Upper lobe of left lung (tissue), 6 donors: ENCODE measurements around the gene IFNL2. TPM values are rescaled to one million over a fixed set of nuclear protein-coding genes. Genes with fewer than 3 reads are reported as not detected.

Experiments used
- ATAC-seq, 2 donors: fragments of 200-7000 bp; cut with Tn5 transposase; one replicate each; pipeline ENCODE4 v1.9.1; 2022; ENCODE audit warnings: mild to moderate bottlenecking in 2 of 2, moderate library complexity in 2 of 2; ENCODE audit not compliant: low FRiP score in 2 of 2
- DNase-seq, 2 donors: peaks; one replicate each; pipeline ENCODE4 v3.0.0-alpha.2; 2019 to 2020
- H3K27ac ChIP-seq, 4 donors: fragments of 200-600 bp; sonication (generic); one replicate each; pipeline ENCODE4 v1.5.1; 2016 to 2019
- H3K27me3 ChIP-seq, 4 donors: fragments of 200-600 bp; sonication (generic); one replicate each; pipeline ENCODE4 v1.5.1; 2017 to 2019
- H3K36me3 ChIP-seq, 4 donors: fragments of 200-600 bp; sonication (generic); one replicate each; pipeline ENCODE4 v1.5.1; 2016 to 2019
- H3K4me1 ChIP-seq, 4 donors: fragments of 200-600 bp; sonication (generic); one replicate each; pipeline ENCODE4 v1.5.1; 2018 to 2019
- H3K4me3 ChIP-seq, 4 donors: fragments of 200-600 bp; sonication (generic); one replicate each; pipeline ENCODE4 v1.5.1; 2017 to 2019; ENCODE audit warnings: mild to moderate bottlenecking in 2 of 4, moderate library complexity in 1 of 4
- H3K9me3 ChIP-seq, 4 donors: fragments of 200-600 bp; sonication (generic); one replicate each; pipeline ENCODE4 v1.5.1; 2018 to 2019
- EP300 ChIP-seq, 4 donors: sonication (generic); formaldehyde crosslinking; IDR thresholded peaks; one replicate each; pipeline ENCODE4 v1.5.1; 2017; ENCODE audit warnings: antibody characterized with exemption in 4 of 4, control low read depth in 2 of 4
- POLR2A ChIP-seq, 4 donors: fragments of 450-650 bp; IDR thresholded peaks; one replicate each; pipeline ENCODE4 v1.5.1; 2016 to 2017; ENCODE audit warnings: antibody characterized with exemption in 4 of 4, mild to moderate bottlenecking in 2 of 4
- POLR2AphosphoS5 ChIP-seq, 2 donors: sonication (generic); formaldehyde crosslinking; IDR thresholded peaks; one replicate each; pipeline ENCODE4 v1.5.1; 2017; ENCODE audit warnings: antibody characterized with exemption in 2 of 2
- WGBS, 2 donors: methylation state at CpG; one replicate each; pipeline ENCODE4 v1.1.5; 2017 to 2018; 5-methylcytosine and 5-hydroxymethylcytosine counted together
- total RNA-seq, 6 donors: library from RNA; depleted of rRNA in 4 of 6; stranded (reverse); fragments of >200 nt in 4 of 6; gene quantifications; one replicate each; pipeline versions ENCODE4 v1.1.0 to v1.2.1, GENCODE V29; 2016 to 2021
- TF ChIP-seq, protein P1 (sequence below), 6 experiments: fragments of 450-650 bp in 4 of 6; fragments of 200-600 bp in 2 of 6; sonication (generic) in 2 of 6; IDR thresholded peaks; one replicate each; pipeline ENCODE4 v1.5.1; 2016 to 2019; ENCODE audit warnings: antibody characterized with exemption in 6 of 6
- donor health status: DM: no; HTN: no; CAD: no; lungs with moderate emphysema.
- donor health status: DM: no; HTN: yes; CAD: no; lungs with severe emphysema.

The IFNL2 gene
- total RNA-seq, 6 donors from 2014 or later, result not detected

- DNase-seq (peak; percentile 42 to 79), ATAC-seq (peak; percentile 46 to 73)
- 54 to 57% methylated on average over 14 to 16 of the region's 17 CpGs for WGBS, 2 donors
- H3K4me1 ChIP-seq, result no peaks in the 10 kb centered on the region
- H3K9me3 ChIP-seq, result no peaks in the 10 kb centered on the region
- no peak for TF ChIP-seq EP300 (IDR thresholded peaks at IDR 0.05)
- TF ChIP-seq, protein P1, sequence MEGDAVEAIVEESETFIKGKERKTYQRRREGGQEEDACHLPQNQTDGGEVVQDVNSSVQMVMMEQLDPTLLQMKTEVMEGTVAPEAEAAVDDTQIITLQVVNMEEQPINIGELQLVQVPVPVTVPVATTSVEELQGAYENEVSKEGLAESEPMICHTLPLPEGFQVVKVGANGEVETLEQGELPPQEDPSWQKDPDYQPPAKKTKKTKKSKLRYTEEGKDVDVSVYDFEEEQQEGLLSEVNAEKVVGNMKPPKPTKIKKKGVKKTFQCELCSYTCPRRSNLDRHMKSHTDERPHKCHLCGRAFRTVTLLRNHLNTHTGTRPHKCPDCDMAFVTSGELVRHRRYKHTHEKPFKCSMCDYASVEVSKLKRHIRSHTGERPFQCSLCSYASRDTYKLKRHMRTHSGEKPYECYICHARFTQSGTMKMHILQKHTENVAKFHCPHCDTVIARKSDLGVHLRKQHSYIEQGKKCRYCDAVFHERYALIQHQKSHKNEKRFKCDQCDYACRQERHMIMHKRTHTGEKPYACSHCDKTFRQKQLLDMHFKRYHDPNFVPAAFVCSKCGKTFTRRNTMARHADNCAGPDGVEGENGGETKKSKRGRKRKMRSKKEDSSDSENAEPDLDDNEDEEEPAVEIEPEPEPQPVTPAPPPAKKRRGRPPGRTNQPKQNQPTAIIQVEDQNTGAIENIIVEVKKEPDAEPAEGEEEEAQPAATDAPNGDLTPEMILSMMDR (IDR thresholded peaks at IDR 0.05), result no peak
- TF ChIP-seq POLR2AphosphoS5 (IDR thresholded peaks at IDR 0.05), result no peak
- no peak for TF ChIP-seq POLR2A (IDR thresholded peaks at IDR 0.05)
- no peaks in the 10 kb centered on the region for H3K36me3 ChIP-seq
- no peak overlapping the region for H3K27ac ChIP-seq
- H3K4me3 ChIP-seq, result no peak overlapping the region
- H3K27me3 ChIP-seq, result no peaks in the 10 kb centered on the region
Observed at GRCh38 chr19:39297931-39298634, 29.9 kb downstream of the IFNL2 start.

DNA sequence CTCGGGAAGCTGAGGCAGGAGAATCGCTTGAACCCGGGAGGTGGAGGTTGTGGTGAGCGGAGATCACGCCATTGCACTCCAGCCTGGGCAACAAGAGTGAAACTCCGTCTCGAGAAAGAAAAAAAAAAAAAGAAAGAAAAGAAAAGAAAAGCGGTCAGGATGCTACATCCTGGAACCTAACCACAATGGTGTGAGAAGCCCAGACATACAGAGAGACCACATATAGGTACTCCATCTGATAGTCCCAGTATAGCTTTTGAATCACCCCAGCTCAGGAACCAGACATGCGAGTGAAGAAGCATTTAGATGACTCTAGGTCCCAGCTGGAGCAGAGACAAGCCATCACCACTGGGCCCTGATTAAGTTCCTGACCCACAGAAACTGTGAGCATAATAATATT lies 31.2 kb downstream of the IFNL2 start:
- H3K4me3 ChIP-seq, result no peak overlapping the region

GRCh38 chr19:39299832-39300231 lies 31.6 kb downstream of the IFNL2 start:
- no peak for ATAC-seq
- no peaks in the 10 kb centered on the region for H3K9me3 ChIP-seq
- TF ChIP-seq POLR2AphosphoS5 (IDR thresholded peaks at IDR 0.05) (no peak), EP300 (IDR thresholded peaks at IDR 0.05) (no peak), POLR2A (IDR thresholded peaks at IDR 0.05) (no peak)
- TF ChIP-seq, protein P1 (IDR thresholded peaks at IDR 0.05), result no peak
- no peaks in the 10 kb centered on the region for H3K36me3 ChIP-seq
- no peaks in the 10 kb centered on the region for H3K27me3 ChIP-seq
- 94 to 95% methylated on average over 10 of the region's 10 CpGs for WGBS, 2 donors
- H3K4me3 ChIP-seq, result no peak overlapping the region
- H3K27ac ChIP-seq, result no peak overlapping the region
- no peaks in the 10 kb centered on the region for H3K4me1 ChIP-seq
- DNase-seq, result no peak

More for the DNA sequence above, 31.2 kb downstream of the IFNL2 start:
- ATAC-seq, result no peak
- no peak overlapping the region for H3K27ac ChIP-seq
- no peak for DNase-seq
- no peaks in the 10 kb centered on the region for H3K9me3 ChIP-seq
- WGBS, 2 donors, result 82 to 90% methylated on average over 9 of the region's 9 CpGs
- H3K36me3 ChIP-seq, result no peaks in the 10 kb centered on the region
- H3K27me3 ChIP-seq, result no peaks in the 10 kb centered on the region
- no peak for TF ChIP-seq POLR2A (IDR thresholded peaks at IDR 0.05)
- TF ChIP-seq, protein P1 (IDR thresholded peaks at IDR 0.05), result no peak
- TF ChIP-seq EP300 (IDR thresholded peaks at IDR 0.05), result no peak
- no peak for TF ChIP-seq POLR2AphosphoS5 (IDR thresholded peaks at IDR 0.05)
- H3K4me1 ChIP-seq, result no peaks in the 10 kb centered on the region

DNA sequence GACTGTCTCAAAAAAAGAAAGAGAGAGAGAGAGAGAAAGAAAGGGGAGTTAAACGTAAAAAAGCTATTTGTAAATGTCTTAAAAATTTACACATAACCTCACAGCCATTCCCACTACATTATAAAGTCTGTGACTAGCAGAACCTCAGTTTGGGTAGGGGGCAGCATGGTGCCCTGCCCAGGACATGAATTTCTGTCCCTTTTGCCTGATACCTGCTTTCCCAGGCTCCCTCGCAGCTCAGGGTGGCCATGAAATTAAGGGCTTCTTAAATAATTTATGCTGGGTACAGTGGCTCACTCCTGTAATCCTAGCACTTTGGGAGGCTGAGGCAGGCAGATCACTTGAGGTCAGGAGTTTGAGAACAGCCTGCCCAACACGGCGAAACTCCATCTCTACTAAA lies 32.8 kb downstream of the IFNL2 start:
- WGBS, 2 donors, result 81 to 82% methylated on average over 4 of the region's 4 CpGs
- H3K36me3 ChIP-seq, result no peaks in the 10 kb centered on the region
- no peak for ATAC-seq
- H3K4me1 ChIP-seq, result no peaks in the 10 kb centered on the region
- H3K27me3 ChIP-seq, result no peaks in the 10 kb centered on the region
- no peak for DNase-seq
- H3K4me3 ChIP-seq, result no peak overlapping the region
- no peak overlapping the region for H3K27ac ChIP-seq
- no peaks in the 10 kb centered on the region for H3K9me3 ChIP-seq
- TF ChIP-seq EP300 (IDR thresholded peaks at IDR 0.05), result no peak
- TF ChIP-seq, protein P1 (IDR thresholded peaks at IDR 0.05), result no peak
- TF ChIP-seq POLR2AphosphoS5 (IDR thresholded peaks at IDR 0.05), result no peak
- no peak for TF ChIP-seq POLR2A (IDR thresholded peaks at IDR 0.05)

GRCh38 chr19:39301562-39301961 lies 33.4 kb downstream of the IFNL2 start:
- no peak overlapping the region for H3K4me3 ChIP-seq
- H3K36me3 ChIP-seq, result no peaks in the 10 kb centered on the region
- TF ChIP-seq EP300 (IDR thresholded peaks at IDR 0.05) (no peak), POLR2AphosphoS5 (IDR thresholded peaks at IDR 0.05) (no peak), POLR2A (IDR thresholded peaks at IDR 0.05) (no peak)
- TF ChIP-seq, protein P1 (IDR thresholded peaks at IDR 0.05), result no peak
- DNase-seq (no peak), ATAC-seq (no peak)
- no peak overlapping the region for H3K27ac ChIP-seq
- no peaks in the 10 kb centered on the region for H3K27me3 ChIP-seq
- H3K9me3 ChIP-seq, result no peaks in the 10 kb centered on the region
- 81 to 87% methylated on average over 3 of the region's 3 CpGs for WGBS, 2 donors
- H3K4me1 ChIP-seq, result no peaks in the 10 kb centered on the region
